GM19240 (cell line): ENCODE data around the gene TAGLN3.
A peak's percentile ranks its signal among the peaks of the same experiment; 100 is the strongest.

Experiments
- DNase-seq: peaks from one replicate; pipeline ENCODE4 v3.0.0; 2011; ENCODE audit warnings: low spot score; ENCODE audit not compliant: insufficient read length

The TAGLN3 gene

DNA sequence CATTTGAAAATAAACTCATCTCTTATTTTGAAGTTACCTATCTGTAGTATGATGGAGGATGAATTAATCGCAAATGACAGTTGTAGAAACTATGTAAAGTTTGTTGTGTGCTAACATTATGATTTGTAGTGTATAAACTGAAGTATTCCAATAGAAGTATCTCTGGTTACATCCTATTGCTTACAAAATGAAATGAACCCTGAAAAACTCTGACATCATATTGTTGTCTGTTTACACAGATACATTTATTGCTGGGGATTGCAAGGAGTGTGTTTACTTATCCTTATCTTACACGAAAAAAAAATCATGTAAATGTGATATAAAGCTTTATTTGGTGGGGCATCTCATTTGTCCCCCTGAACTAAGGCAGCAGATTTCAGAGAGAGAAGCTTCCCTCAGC lies 22.5 kb upstream of the TAGLN3 start:
- no peak for DNase-seq

GRCh38 chr3:111978583-111979433 lies 19.9 kb upstream of the TAGLN3 start, which contains the start of gene ABHD10:
Gene ABHD10, plus strand, starts transcription at chr3:111979026. Its CDS starts 36 bp downstream, at chr3:111979062.
- peak; percentile 73 for DNase-seq

GRCh38 chr3:111979434-111980038 lies 19.2 kb upstream of the TAGLN3 start:
- DNase-seq = no peak

GRCh38 chr3:111980716-111981456 lies 17.8 kb upstream of the TAGLN3 start:
- no peak for DNase-seq

GRCh38 chr3:111981457-111981763 lies 17.3 kb upstream of the TAGLN3 start:
- DNase-seq = no peak

- no peak for DNase-seq
Observed at GRCh38 chr3:111984636-111985298, 14.0 kb upstream of the TAGLN3 start.

DNA sequence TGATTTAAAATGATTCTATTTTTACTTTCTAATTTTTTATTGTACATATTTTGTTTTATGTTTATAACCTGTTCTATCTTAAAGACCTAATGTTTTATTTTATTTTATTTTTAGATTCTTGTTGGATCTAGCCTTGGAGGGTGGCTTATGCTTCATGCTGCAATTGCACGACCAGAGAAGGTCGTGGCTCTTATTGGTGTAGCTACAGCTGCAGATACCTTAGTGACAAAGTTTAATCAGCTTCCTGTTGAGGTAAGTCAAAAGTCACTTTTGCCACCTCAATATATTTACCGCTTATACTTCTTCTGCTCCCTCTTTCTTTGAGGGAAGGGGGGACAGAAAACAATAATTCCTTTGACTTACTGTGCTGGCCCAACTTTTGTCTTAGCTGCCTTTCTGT lies 11.9 kb upstream of the TAGLN3 start:
- DNase-seq = no peak

GRCh38 chr3:111989061-111989678 lies 9.6 kb upstream of the TAGLN3 start:
- no peak for DNase-seq

- no peak for DNase-seq
Observed at GRCh38 chr3:111993038-111993437, 5.7 kb upstream of the TAGLN3 start.

DNA sequence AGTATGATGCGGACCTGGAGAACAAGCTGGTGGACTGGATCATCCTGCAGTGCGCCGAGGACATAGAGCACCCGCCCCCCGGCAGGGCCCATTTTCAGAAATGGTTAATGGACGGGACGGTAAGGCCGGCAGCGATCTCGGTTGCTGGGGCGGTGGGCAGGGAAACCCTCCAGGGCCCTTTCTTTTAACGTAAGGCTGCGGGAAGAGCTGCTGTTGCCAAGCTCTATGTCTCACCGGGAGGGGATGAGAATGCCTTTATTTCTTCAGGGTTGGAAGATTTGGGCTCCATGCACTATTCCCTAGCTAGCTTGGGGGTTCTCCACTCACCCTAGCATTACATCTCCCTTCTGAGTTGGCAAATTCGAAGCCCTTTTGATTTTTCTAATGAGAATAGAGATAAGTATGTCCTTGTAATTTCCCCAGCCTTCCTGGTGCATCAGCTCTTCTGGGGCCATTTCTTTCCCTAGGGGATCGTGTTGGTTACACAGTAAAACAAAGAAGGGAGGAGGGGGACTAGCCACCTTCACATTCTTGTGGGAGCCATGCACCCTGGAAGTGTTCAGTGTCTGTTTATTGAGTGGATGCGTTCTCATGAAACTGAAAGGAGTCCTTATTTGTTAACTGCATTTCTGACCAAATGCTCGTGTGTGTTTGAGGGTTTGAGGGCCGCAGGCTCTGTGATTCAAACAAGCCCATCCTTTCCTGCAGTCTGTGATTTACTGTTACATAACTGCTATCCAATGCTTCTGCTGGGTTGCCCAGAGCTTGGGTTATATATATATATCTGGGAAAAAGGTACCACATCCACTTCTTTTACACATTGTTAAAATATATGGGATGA lies 982 bp downstream of the TAGLN3 start:
- DNase-seq = no peak

DNA sequence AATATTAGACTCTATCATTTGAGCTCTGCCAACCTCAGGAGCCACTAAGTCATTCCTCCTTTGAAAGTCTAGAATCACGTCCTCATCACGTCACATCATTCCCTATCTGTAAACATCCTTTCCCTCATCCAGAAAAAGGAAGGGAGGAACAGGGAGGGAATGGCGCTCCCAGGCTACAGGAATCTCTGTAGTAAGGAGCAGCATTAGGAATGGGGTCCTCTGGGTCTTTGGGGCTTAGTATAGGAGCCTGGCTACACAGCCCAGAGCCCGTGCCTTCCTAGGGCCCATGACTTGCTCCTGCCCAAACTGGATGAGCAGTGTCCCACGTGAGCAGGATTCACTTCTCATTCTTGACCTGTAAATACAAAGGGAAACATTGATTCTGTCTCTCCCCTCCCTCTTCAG lies 1.6 kb downstream of the TAGLN3 start:
- DNase-seq = no peak

- no peak for DNase-seq
Observed at GRCh38 chr3:112000966-112001365, 2.2 kb downstream of the TAGLN3 start.

DNA sequence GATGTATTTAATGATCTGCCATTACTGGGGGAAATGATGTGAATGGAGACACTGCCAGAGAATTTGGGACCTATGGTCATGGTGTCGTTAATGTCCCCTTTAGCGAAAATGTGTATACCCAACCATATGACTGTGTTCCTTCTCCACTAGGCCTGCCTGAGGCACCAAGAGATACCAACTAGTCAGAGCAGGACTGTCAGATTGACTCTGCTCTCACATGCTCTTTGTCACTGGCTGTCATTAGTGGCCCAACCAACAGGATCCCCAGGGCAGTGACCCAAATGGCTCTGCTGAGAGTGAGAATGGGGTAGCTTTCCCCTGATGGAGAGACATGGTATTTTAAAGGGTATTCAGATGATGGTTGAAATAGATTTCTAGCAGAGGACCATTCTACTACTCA lies 2.8 kb downstream of the TAGLN3 start:
- no peak for DNase-seq

- DNase-seq = no peak
Observed at GRCh38 chr3:112002096-112002971, 3.6 kb downstream of the TAGLN3 start.

DNA sequence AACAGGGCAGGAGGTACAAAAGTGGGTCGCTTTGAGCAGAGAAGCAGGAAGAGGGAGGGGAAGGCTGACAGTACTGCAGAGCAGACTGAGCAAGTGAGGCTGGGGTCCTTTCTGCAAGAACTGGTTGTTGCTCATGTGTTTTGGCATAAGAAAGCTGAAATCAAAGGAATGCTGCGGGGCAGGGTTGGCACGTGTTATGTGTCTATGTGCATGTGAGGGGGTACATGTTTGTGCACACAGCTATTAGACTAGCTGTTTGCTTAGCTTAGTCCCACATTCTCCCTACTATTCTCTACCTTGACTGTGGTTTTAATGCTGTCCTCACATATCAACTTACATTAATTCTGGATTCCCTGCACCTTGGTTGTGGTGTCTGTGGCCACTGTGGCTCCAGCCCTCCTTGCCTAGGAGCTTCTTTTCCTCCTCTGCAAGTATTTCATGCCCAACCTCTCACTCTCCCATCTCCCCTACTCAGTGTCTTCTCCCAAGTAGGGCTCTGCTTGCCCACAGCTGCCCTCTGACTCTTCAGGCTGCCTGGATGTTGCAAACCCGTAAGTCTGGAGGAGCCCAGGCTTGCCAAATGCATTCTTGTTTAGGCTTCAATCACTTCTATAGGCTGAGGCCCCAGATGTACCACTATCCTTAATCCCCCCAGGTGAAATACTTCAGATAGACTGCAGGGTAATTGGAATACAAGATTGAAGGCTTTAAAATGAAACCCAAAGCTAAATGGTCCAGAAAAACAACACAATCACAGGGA lies 4.8 kb downstream of the TAGLN3 start:
- no peak for DNase-seq

- no peak for DNase-seq
Observed at GRCh38 chr3:112004187-112004586, 5.5 kb downstream of the TAGLN3 start.

DNA sequence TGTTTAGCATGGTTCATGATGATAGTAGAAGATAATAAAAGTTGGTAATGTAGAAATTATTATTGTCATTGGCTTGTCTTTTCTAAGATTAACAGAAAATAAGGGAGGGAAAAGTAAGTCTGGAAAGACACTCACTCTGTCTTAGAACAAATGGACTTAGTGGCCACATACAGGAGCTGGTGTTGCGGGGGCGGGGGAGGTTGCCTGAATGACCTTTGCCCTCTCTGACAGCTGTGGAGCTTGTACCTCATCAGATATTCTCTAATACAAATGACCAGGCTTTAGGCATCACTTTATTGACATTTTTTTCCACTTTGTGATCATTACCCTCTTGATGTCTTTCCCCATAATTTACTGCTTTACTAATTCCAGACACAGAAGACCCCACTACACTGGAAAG lies 5.9 kb downstream of the TAGLN3 start:
- no peak for DNase-seq

DNA sequence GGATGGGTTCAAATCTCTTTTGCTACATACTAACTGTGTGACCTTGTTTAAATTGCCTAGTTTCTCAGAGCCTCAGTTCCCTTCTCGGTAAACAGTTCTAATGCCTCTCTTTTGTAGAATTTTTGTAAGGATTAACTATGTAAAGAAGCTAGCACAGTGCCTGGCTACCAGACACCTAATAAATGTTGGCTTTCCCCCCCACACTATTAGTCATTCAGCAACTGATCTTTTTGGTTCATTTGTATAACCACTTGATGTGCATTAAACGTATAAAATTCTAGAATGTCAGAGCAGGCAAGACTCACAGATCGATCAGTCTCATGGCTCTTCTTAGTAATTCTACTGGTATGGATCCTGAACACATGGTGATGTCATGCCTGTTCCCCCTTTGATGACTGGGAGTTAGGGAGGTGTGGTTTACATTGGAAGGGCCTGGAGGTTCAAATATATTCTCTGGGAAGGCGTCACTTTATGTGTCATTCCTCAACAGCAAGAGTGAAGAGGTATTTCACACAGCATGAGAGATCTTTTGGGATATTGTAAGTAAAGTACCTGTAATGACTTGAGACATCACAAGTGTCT lies 6.5 kb downstream of the TAGLN3 start:
- no peak for DNase-seq
